NT2/D1 (cell line): ENCODE measurements around the gene DOK3.

Source experiments
- SUZ12 ChIP-seq: IDR thresholded peaks from 2 replicates; pipeline ENCODE4 v1.6.1; 2011; ENCODE audit not compliant: insufficient read length, insufficient read depth; ENCODE audit errors: extremely low read depth
- YY1 ChIP-seq: IDR thresholded peaks from 2 replicates; pipeline ENCODE4 v1.6.1; 2011; ENCODE audit not compliant: insufficient read length, insufficient read depth
- ZNF274 ChIP-seq: IDR thresholded peaks from 2 replicates; pipeline ENCODE4 v1.6.1; 2011; ENCODE audit warnings: mild to moderate bottlenecking, low read depth, low read length

DNA sequence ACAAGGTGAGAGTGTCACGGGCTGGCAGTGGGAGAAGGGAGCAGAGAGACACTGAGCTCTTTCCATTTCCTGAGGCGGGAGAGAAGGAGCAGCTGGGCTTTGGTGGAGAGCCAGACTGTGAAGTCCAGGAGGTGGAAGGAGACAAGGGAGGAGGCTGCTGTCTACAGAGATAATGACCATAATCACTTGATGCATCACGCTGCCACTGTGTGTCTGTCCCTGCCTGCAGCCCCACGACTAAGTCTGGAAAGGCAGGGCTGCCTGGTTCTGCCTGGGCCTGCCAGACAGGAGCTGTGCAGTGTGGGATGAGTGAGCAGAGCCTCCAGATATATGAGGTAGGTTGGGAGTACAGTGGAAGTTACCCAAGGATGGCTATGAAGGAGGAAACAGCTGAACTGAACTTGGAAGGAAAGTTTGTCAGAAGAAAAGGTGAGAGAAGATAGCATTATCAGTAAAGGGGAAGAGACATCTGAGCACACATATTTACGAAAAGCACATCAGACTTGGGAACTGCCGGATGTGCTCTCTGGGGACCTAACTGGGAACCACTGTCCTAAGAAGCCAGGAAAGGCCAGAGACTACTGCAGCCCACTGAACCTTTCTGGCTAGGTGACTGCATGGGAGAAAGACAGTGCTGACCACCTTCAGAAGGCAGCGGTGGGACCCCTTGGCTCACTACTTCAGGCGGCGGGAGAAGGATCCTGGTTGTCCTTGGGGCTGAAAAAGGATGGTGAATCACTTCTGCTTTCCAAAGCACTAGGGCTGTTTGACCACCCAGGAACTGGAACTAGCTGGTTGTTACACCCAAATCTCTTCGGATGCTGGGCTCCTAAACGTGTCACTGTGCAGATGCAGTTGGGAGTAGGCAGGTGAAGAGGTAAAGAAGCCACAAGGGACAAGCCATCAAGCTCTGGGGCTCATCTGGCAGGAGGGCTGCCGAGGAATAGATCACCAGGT is 19.9 kb upstream of the DOK3 start:
- TF ChIP-seq ZNF274 (no peak), YY1 (no peak), SUZ12 (no peak)
